ENCODE results near the gene ABL1.

The ABL1 gene

DNA sequence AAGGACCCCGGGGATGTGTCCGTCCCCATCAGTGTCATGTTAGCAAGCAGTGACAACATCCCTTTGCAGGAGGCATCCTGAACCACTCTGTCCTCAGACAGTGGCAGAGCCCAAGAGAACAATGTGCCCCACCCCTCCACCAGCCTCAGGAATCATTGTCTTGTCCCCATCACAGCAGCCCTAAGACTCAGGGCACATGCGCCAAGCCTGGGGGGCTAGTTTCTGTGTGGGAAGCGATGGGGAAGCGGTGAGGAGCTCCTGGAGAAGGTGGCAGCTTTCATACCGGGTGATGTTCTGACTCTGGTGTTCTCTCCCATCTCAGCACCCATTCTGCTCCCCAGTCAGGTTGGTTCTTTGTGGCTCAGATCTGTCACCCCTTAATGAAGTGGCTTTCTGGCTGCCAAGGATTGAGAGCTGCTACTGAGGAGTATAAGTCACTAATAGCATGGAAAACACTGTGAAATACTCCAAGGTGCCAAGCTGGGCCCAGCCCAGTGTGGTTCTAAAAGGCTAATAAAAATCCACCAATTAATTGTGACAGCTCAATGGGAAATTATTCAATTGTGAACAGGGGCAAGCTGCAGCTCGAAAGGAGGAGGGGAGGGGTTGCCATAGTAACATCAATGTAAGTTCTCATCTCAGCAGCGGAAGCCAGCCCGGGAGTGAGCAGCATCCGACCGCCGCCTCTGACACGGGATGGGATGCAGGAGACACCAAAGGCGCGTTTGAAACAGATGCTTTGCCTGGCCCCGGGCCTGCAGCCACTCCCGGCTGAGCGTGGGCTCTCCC, 56.8 kb downstream of the ABL1 start:
- DNase-seq (ENCODE audit: extremely low read depth, low read depth) = no peak

GRCh38 chr9:130892477-130893304, 57.6 kb downstream of the ABL1 start:
- no peak for DNase-seq (ENCODE audit: extremely low read depth, low read depth)
- TF ChIP-seq, protein P1, sequence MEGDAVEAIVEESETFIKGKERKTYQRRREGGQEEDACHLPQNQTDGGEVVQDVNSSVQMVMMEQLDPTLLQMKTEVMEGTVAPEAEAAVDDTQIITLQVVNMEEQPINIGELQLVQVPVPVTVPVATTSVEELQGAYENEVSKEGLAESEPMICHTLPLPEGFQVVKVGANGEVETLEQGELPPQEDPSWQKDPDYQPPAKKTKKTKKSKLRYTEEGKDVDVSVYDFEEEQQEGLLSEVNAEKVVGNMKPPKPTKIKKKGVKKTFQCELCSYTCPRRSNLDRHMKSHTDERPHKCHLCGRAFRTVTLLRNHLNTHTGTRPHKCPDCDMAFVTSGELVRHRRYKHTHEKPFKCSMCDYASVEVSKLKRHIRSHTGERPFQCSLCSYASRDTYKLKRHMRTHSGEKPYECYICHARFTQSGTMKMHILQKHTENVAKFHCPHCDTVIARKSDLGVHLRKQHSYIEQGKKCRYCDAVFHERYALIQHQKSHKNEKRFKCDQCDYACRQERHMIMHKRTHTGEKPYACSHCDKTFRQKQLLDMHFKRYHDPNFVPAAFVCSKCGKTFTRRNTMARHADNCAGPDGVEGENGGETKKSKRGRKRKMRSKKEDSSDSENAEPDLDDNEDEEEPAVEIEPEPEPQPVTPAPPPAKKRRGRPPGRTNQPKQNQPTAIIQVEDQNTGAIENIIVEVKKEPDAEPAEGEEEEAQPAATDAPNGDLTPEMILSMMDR (IDR thresholded peaks at IDR 0.05; ENCODE audit: low read depth, low read length, missing control alignments) = no peak
- no peak overlapping the region for H3K4me3 ChIP-seq (replicated peaks; ENCODE audit: low read depth, low read length)

More for the DNA sequence above, 56.8 kb downstream of the ABL1 start:
- TF ChIP-seq, protein P1 (IDR thresholded peaks at IDR 0.05; ENCODE audit: low read depth, low read length, missing control alignments) = no peak
- no peak overlapping the region for H3K4me3 ChIP-seq (replicated peaks; ENCODE audit: low read depth, low read length)

DNA sequence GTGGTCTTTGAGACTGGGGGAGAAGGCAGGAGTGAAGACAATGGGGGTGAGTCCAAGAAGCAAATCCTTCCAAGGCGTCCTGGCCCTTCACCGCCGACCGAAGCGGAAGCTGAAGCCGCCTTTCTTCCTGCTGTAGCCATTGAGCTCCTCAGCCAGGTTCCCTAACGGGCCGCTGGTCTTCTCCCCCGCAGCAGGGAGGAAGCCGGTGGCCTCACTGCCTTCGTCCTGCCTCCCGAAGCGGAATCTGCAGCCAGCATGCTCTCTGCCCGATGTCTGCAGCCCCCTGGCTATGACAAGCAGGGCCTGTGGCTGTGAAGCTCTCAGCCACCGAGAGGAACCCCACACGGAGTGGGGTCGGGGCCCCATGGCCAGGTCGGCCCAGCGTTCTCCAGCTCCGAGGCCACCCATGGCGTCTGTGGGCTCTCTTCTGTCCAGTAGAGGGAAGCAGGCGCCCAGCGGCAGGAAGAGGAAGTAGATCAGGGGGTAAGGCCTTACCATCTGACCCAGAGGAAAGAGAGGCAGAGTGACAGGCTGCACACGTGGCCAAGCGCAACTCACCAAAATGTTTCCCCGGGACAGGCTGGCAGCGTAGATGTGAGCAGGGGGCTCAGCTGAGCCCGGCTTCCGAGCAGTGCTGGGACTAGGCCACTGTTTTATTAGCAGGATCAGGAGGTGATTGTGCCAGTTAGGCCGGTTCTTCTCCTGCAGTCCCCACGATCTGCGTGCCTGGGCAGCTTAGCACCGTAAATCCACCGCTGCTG, 58.5 kb downstream of the ABL1 start:
- TF ChIP-seq, protein P1 (IDR thresholded peaks at IDR 0.05; ENCODE audit: low read depth, low read length, missing control alignments) = no peak
- no peak for DNase-seq (ENCODE audit: extremely low read depth, low read depth)
- H3K4me3 ChIP-seq (replicated peaks; ENCODE audit: low read depth, low read length) = no peak overlapping the region

DNA sequence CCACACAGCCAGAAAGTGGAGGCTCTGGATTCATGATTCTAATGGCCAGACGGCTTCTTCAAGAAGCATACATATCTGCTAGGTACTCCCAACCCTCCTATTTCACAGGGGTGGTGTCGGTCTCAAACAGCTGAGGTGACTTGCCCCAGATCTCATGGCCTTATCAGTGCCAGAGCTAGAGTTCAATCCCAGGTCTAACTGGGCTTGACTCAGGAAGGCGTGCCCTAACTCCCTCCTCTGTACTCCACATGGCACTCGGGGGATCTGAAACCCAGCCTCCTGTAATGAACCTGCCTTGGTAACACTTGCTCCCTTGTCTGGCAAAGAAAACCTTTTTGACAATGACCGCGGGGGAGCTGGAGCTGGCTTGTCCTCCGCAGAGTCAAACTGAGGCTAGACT, 59.5 kb downstream of the ABL1 start:
- no peak for DNase-seq (ENCODE audit: extremely low read depth, low read depth)
- TF ChIP-seq, protein P1 (IDR thresholded peaks at IDR 0.05; ENCODE audit: low read depth, low read length, missing control alignments) = no peak
- no peak overlapping the region for H3K4me3 ChIP-seq (replicated peaks; ENCODE audit: low read depth, low read length)

- H3K4me3 ChIP-seq (replicated peaks; ENCODE audit: low read depth, low read length) = no peak overlapping the region
- no peak for DNase-seq (ENCODE audit: extremely low read depth, low read depth)
- TF ChIP-seq, protein P1 (IDR thresholded peaks at IDR 0.05; ENCODE audit: low read depth, low read length, missing control alignments) = no peak
These were observed 60.0 kb downstream of the ABL1 start for GRCh38 chr9:130895038-130895437.

- TF ChIP-seq, protein P1 (IDR thresholded peaks at IDR 0.05; ENCODE audit: low read depth, low read length, missing control alignments) = no peak
- H3K4me3 ChIP-seq (replicated peaks; ENCODE audit: low read depth, low read length) = no peak overlapping the region
- DNase-seq (ENCODE audit: extremely low read depth, low read depth) = no peak
These were observed 60.6 kb downstream of the ABL1 start for GRCh38 chr9:130895481-130896232.
